HepG2 (cell line): ENCODE results near the gene ISY1. TPM values are rescaled to one million over a fixed set of nuclear protein-coding genes. Genes with fewer than 3 reads are reported as not detected.
A peak's percentile ranks its signal among the peaks of the same experiment; 100 is the strongest.

Experiments
- CSRNP1 ChIP-seq: sonication (generic); formaldehyde crosslinking; IDR thresholded peaks from 2 replicates; pipeline ENCODE4 v1.8.1; 2023; ENCODE audit warnings: mild to moderate bottlenecking, missing genetic modification reagents
- FOSL2 ChIP-seq: sonication (generic); formaldehyde crosslinking; IDR thresholded peaks from 2 replicates; pipeline ENCODE4 v1.4.0; 2020; ENCODE audit warnings: missing genetic modification reagents
- HHEX ChIP-seq: IDR thresholded peaks from 2 replicates; pipeline ENCODE4 v1.6.1; 2016; ENCODE audit warnings: control low read depth
- MATR3 ChIP-seq: sonication (generic); formaldehyde crosslinking; IDR thresholded peaks from 2 replicates; pipeline ENCODE4 v1.4.0; 2020; ENCODE audit warnings: missing genetic modification reagents
- MED1 ChIP-seq: sonication (generic); formaldehyde crosslinking; IDR thresholded peaks from 2 replicates; pipeline ENCODE4 v1.4.0; 2020; ENCODE audit warnings: missing genetic modification reagents
- MTA3 ChIP-seq: sonication (generic); formaldehyde crosslinking; IDR thresholded peaks from 2 replicates; pipeline ENCODE4 v1.4.0; 2020; ENCODE audit warnings: missing genetic modification reagents
- MXD4 ChIP-seq: IDR thresholded peaks from 2 replicates; pipeline ENCODE4 v1.6.1; 2016; ENCODE audit warnings: mild to moderate bottlenecking, missing biosample characterization, missing genetic modification reagents
- MXI1 ChIP-seq: IDR thresholded peaks from 3 replicates; pipeline ENCODE4 v1.6.1; 2012; ENCODE audit warnings: low read depth, low read length, inconsistent platforms, borderline replicate concordance
- NBN ChIP-seq: fragments of 450-650 bp; conservative IDR thresholded peaks from 2 replicates; pipeline ENCODE4 v1.6.1; 2017
- NONO ChIP-seq, 2 experiments: fragments of 450-650 bp in 1 of 2; sonication (generic) in 1 of 2; formaldehyde crosslinking in 1 of 2; IDR thresholded peaks in 1 of 2; conservative IDR thresholded peaks in 1 of 2; 2 replicates each; pipeline versions ENCODE4 v1.6.1 to v1.8.0; 2017 to 2022; ENCODE audit warnings: mild to moderate bottlenecking in 1 of 2, missing genetic modification reagents in 1 of 2, moderate library complexity in 1 of 2
- PCBP1 ChIP-seq: fragments of 200-400 bp; formaldehyde crosslinking; IDR thresholded peaks from 2 replicates; pipeline ENCODE4 v1.6.1; 2017; ENCODE audit warnings: mild to moderate bottlenecking, low read depth, low read length, borderline replicate concordance
- PHF20 ChIP-seq: sonication (generic); formaldehyde crosslinking; IDR thresholded peaks from 2 replicates; pipeline ENCODE4 v1.5.0; 2020; ENCODE audit warnings: mild to moderate bottlenecking, missing genetic modification reagents
- POLR2G ChIP-seq: fragments of 200-400 bp; formaldehyde crosslinking; IDR thresholded peaks from 2 replicates; pipeline ENCODE4 v1.6.1; 2018; ENCODE audit warnings: mild to moderate bottlenecking, low read depth, low read length, moderate library complexity
- PTBP1 ChIP-seq: fragments of 200-400 bp; formaldehyde crosslinking; IDR thresholded peaks from 2 replicates; pipeline ENCODE4 v1.6.1; 2018; ENCODE audit warnings: low read length, low read depth; ENCODE audit not compliant: poor library complexity, severe bottlenecking
- RFX1 ChIP-seq: fragments of 450-650 bp; IDR thresholded peaks from 2 replicates; pipeline ENCODE4 v1.6.1; 2017
- TFDP2 ChIP-seq: sonication (generic); formaldehyde crosslinking; IDR thresholded peaks from 2 replicates; pipeline ENCODE4 v1.4.0; 2020; ENCODE audit warnings: missing genetic modification reagents
- ZNF142 ChIP-seq: sonication (generic); formaldehyde crosslinking; IDR thresholded peaks from 2 replicates; pipeline ENCODE4 v1.4.0; 2020; ENCODE audit warnings: missing genetic modification reagents
- ZNF329 ChIP-seq: sonication (generic); formaldehyde crosslinking; IDR thresholded peaks from 2 replicates; pipeline ENCODE4 v1.9.0; 2021; ENCODE audit warnings: low read depth, mild to moderate bottlenecking, missing genetic modification reagents
- ZNF496 ChIP-seq: sonication (generic); formaldehyde crosslinking; IDR thresholded peaks from 2 replicates; pipeline ENCODE4 v1.8.1; 2023; ENCODE audit warnings: mild to moderate bottlenecking, moderate library complexity, missing genetic modification reagents; ENCODE audit not compliant: insufficient replicate concordance
- ZNF530 ChIP-seq: sonication (generic); formaldehyde crosslinking; IDR thresholded peaks from 2 replicates; pipeline ENCODE4 v1.5.0; 2020; ENCODE audit warnings: low read depth, mild to moderate bottlenecking, missing genetic modification reagents
- ZNF629 ChIP-seq: sonication (generic); formaldehyde crosslinking; conservative IDR thresholded peaks from 2 replicates; pipeline ENCODE4 v1.5.0; 2020; ENCODE audit warnings: missing genetic modification reagents
- ZNF670 ChIP-seq: sonication (generic); formaldehyde crosslinking; IDR thresholded peaks from 2 replicates; pipeline ENCODE4 v1.8.0; 2022; ENCODE audit warnings: mild to moderate bottlenecking, missing genetic modification reagents, borderline replicate concordance
- polyA plus RNA-seq, 8 experiments: library from polyadenylated mRNA; depleted of rRNA in 3 of 8; stranded (reverse) in 7 of 8; unstranded in 1 of 8; fragments of >200 nt; fragmentation: Illumina TruSeq in 4 of 8; extraction: Trizol in 4 of 8; gene quantifications; 2 replicates each; pipeline versions ENCODE4 v1.2.1 to v1.2.3, GENCODE V29; 2011 to 2016; ENCODE audit warnings: low read depth in 4 of 8, missing spikeins in 1 of 8, mixed read lengths in 1 of 8; ENCODE audit not compliant: insufficient read depth in 1 of 8
- total RNA-seq, 5 experiments: library from RNA; depleted of rRNA; stranded (reverse); fragments of >200 nt; fragmentation: Illumina TruSeq; extraction: Trizol; gene quantifications; 2 replicates each; pipeline ENCODE4 v1.2.3, GENCODE V29; 2016; ENCODE audit warnings: low read depth in 1 of 5

The ISY1 gene
- total and polyA plus RNA-seq, 2 of the 13 experiments (the other 11 are each of a cell fraction or from before 2014, with no cell fraction given): 21.0 to 39.1 TPM

- TF ChIP-seq ZNF142 (CRISPR knock-in tag): 0 out of 2 replicates have a peak, but pooled peaks have one; percentile 28
- no peak for TF ChIP-seq PTBP1
- TF ChIP-seq POLR2G: peak; percentile 64
- no peak for TF ChIP-seq TFDP2
- no peak for TF ChIP-seq MATR3 (CRISPR knock-in tag)
- TF ChIP-seq ZNF530 (CRISPR knock-in tag): no peak
- TF ChIP-seq FOSL2 (CRISPR knock-in tag): peak; percentile 74
- peak; percentile 43 for TF ChIP-seq ZNF629 (CRISPR knock-in tag)
- TF ChIP-seq CSRNP1 (CRISPR knock-in tag): peak; percentile 66; the same call in 1 of the 2 replicates
- peak; percentile 90 for TF ChIP-seq MED1 (CRISPR knock-in tag)
- TF ChIP-seq NBN: no peak
- TF ChIP-seq ZNF329: 0 out of 2 replicates have a peak, but pooled peaks have one; percentile 7
- no peak for TF ChIP-seq MTA3 (CRISPR knock-in tag)
- TF ChIP-seq NONO (IDR thresholded peaks at IDR 0.05): no peak
- TF ChIP-seq NONO (CRISPR knock-in tag; conservative IDR thresholded peaks at IDR 0.05): peak; percentile 81
- peak; percentile 84 for TF ChIP-seq ZNF670
- TF ChIP-seq MXD4 (CRISPR knock-in tag): peak; percentile 81
- no peak for TF ChIP-seq ZNF496 (CRISPR knock-in tag)
- TF ChIP-seq PCBP1: no peak
- 0 out of 2 replicates have a peak, but pooled peaks have one; percentile 38 for TF ChIP-seq HHEX
- 0 out of 2 replicates have a peak, but pooled peaks have one; percentile 36 for TF ChIP-seq PHF20 (CRISPR knock-in tag)
- no peak for TF ChIP-seq RFX1
- TF ChIP-seq MXI1: peak; percentile 77; the same call in 2 of the 3 replicates
These were observed 41.3 kb downstream of the ISY1 start (continued) for GRCh38 chr3:129119365-129120100.
